ENCODE measurements around the gene UBALD2. TPM values are rescaled to one million over a fixed set of nuclear protein-coding genes. Genes with fewer than 3 reads are reported as not detected.

UBALD2 gene
- total and polyA plus RNA-seq, 2 of the 8 experiments (the other 6 are each of a cell fraction or from before 2014, with no cell fraction given): 17.8 to 22.6 TPM

DNA sequence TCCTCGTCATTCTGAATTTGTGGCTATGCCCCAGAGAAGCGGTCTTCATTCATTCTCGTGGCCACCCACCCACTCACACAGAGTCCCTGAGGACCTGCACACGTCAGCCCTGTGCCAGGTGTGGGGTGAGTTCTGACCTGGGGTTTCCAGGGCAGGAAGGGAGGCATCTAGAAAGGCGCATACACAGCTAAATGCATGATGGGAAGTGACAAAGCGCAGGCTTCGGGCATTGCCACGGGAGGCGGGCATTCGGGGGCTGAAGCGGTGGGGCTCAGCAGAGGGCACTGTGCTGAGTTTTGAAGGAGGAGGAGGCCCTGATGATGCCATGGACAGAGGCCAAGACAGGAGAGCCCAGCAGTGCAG, 10.9 kb downstream of the UBALD2 start (continued):
- no peak for TF ChIP-seq CTBP2 (IDR thresholded peaks at IDR 0.05; ENCODE audit: borderline replicate concordance, insufficient read depth, insufficient read length, low read length)
- no peak for TF ChIP-seq JUN (IDR thresholded peaks at IDR 0.05; ENCODE audit: low read depth, low read length)

Measured in H1 (cell line).